HS-5 (cell line): ENCODE measurements around the gene SH3YL1.
A peak's percentile ranks its signal among the peaks of the same experiment; 100 is the strongest.

Experiments
- DNase-seq: peaks from one replicate; pipeline ENCODE4 v3.0.0-alpha.2; 2012; ENCODE audit warnings: low read depth

The SH3YL1 gene

GRCh38 chr2:281381-281780 is 17.5 kb upstream of the SH3YL1 start:
- no peak for DNase-seq

DNA sequence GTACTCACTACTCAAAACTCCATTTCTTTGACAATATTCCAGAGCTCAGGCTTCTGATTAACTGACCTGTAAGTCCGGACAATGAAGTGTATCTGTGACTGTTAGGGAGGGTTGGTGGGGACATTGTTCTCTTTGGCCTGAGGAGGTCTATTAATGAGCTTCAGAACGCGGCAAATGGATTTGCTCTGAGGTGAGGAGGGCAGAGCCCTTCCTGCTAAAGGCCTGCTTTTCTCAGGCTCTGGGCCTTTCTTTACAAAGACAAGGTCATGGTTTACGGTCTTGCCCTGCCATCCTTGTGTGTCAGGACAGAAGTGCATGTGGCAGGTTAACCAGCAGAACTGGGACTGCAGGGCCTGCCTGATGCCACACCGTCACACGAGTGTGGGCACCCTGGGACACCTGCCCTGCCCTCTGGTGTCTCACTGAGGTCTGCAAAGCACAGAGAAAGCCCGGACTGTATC is 16.8 kb upstream of the SH3YL1 start:
- no peak for DNase-seq

GRCh38 chr2:279956-280649 is 16.3 kb upstream of the SH3YL1 start:
- no peak for DNase-seq

DNA sequence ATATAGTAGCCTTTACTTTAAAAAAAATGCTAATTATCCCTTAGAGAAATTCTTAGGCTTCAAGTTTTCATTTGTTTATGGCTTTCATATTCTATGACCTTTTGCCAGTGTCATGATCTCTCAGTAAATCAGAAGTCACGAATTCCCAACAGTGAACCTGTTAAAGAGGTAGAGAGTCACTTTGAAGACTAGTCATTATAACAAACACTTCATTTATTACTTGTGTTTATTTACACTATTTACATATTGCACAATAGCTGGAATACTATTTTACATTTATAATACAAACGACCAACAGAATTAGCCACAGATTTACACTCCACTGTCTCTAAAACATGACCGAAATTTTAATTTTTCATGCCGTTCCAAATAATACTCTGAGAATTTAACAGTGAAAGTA is 15.5 kb upstream of the SH3YL1 start:
- DNase-seq: no peak

- DNase-seq: no peak
Measured at GRCh38 chr2:278927-279320, 15.1 kb upstream of the SH3YL1 start.

DNA sequence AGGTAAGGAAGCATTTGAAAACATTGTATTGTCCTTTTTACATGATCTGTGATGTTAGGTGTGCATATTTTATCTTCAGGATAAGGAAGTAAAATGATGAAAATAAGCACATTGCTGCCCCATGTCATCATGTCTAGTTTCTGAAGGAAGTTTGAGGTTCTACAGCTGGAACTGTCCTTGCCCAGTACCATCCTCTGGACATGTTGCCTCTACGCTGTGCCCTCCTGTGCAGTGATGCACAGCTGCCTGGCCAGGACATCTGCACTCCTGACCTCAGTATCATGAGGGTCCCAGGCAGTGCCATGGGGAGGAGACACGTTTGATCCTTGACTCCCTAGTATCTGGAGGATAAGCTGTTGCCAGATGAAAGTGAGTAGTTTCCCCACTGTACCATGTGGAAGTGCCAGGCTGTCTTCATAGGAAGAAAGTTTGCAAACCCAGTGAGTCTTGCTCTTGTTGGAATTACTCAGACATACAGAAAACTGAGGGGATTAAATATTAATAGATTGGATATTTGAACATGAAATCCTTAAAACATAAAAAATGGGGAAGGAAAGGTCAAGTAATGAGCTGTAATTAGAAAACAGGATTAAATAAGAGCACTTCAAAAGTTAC is 14.6 kb upstream of the SH3YL1 start:
- DNase-seq: no peak

DNA sequence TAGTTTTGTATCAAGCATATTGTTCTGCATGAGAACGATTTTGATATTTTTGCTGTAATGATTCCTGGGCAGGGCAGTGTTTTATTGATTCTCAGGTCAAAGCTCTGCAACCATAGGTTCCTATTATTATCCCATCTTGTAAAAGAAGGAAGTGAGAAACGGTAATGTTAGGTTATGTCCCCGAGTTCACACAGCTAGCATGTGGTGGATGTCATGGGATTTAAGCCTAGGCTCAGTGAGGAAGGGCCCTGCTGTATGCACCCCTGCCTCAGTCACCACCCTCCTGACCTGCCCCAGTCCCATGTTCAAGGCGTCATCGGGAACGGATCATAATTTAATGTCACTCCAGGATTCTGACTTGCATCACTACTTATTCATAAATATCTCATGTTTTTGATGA is 11.6 kb upstream of the SH3YL1 start:
- no peak for DNase-seq

- DNase-seq: no peak
Measured at GRCh38 chr2:274503-274902, 10.7 kb upstream of the SH3YL1 start.

GRCh38 chr2:273333-273732 is 9.5 kb upstream of the SH3YL1 start:
- DNase-seq: no peak

DNA sequence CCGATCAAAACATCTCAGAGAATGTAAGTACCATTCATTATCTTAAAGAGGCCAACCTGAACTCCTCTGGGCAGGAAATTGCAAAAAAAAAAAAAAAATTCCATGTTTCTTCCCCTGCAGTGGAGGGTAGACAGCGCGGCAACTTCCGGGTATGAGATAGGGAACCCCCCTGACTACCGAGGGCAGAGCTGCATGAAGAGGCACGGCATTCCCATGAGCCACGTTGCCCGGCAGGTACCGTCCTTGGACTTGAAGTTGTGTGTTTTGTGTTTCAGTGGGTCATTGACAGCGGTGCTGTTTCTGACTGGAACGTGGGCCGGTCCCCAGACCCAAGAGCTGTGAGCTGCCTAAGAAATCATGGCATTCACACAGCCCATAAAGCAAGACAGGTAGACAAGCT is 8.1 kb upstream of the SH3YL1 start:
- no peak for DNase-seq

DNA sequence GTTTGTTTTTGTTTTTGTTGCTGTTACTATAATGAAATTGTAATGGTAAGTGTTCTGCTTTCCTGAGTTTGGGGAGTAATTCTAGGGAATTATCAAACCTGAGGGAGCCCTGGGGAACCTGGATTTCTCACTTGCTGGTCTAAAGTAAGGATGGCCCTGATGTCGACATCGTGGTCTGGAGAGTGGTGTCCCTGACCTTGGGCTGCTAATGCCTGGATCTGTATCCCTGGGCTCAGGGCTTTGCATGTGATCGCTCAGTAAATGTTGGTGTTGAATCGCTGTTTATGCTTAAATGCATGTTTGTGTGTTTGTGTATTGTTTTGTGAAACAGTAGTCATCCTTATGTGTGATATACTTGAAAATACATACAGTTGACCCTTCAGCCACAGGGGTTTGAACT is 7.0 kb upstream of the SH3YL1 start:
- no peak for DNase-seq

- no peak for DNase-seq
Measured at GRCh38 chr2:269356-270030, 5.7 kb upstream of the SH3YL1 start.

GRCh38 chr2:268323-268722 is 4.5 kb upstream of the SH3YL1 start:
- DNase-seq: no peak

DNA sequence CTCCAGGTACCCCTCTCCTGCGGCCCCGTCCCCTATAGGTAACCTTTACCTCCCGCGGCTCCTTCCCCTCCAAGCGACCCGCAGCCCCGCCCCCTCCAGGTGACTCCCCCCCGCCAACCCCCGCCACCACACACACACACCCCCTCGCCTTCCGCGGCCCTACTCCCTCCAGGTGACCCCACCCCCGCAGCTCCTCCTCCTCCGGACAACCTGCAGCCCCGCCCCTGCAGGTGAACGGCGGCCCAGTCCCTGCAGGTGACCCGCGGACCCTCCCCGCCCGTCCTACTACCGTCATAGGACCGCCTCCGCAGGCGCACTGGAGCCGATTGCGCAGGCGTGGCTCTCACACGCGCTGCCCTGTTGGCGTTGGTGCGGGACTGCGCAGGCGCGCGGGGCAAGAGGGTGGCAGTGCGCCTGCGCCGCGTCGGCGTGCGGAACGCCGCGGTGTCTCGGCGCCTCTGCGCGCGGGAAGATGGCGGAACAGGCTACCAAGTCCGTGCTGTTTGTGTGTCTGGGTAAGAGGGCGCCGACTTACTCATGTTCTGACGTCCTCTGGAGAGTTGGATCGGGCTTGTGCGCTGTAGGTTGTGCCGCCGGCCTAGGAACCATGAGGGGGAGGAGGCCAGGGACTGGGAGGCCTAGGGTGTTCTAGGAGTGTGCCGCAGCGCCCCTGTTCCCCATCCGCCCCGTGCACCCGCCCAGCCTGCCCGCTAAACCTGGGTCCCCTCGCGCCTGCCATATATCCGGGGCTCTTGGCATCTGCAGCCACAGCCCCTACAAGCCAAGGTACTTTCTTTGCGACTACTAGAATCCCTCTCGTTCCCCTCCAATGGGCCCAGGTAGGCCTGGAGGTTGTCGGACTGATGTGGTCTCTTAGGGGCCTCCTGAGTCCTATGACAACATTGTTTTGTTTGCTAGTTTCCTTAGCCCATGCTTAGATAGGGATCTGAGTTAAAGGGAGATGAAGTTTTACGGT is 949 bp upstream of the SH3YL1 start, which contains the start of gene ACP1:
TSS of gene ACP1 (plus strand) at position 455 of the 976 bp plus-strand sequence. CDS start at position 473, 18 bp downstream.
- peak; percentile 69 for DNase-seq

- no peak for DNase-seq
Measured at GRCh38 chr2:263022-263738, 652 bp downstream of the SH3YL1 start.

DNA sequence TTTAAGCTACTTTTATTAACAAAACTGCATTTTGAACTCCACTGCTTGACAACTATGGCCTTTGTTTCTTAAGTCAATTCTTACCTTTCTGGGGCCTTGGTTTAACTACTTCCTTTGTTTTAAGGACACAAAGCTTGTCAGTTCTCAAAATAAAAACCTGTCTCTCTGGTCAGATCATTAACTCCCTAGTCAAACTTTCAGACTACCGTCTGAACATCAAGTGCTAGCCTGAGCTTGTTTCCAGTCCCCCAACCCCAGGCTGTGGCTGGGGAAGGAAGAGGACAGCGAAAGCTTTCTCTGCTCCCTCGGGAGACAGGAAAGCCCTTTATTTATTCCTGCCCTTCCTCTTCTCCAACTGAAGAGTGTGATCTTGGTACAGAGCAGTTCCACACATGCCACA is 1.7 kb downstream of the SH3YL1 start:
- DNase-seq: no peak

DNA sequence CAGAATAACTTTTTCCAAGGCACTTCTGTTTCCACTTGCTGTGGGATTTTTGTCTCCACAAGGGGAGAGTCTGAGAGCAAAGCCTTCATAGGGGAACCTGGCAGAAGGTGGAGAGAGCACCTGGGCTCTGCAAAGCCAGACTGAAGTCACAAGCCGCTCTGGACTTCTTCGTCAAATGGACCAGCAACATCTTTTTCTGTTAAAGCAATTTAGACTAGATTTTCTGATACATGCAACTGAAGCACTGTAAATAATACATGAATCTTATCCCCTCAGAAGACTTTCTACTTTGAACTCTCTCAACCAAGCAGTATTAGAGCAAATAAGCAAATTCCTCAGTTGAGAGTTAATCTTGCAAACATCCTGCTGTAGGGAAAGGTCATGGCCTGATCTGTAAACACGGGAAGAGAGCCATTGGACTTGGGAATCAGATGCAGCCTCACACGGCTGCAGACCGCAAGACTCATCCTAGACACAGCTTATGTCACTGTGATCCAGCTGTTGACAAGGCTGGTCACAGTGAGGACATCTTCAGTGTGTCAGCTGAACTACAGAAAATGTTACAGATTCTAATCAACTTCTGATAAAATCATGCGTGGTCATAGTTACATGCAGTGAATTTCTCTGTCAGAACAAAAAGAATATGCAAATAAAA is 3.2 kb downstream of the SH3YL1 start:
- DNase-seq: no peak

- DNase-seq: no peak
Measured at GRCh38 chr2:259789-260331, 4.0 kb downstream of the SH3YL1 start.

DNA sequence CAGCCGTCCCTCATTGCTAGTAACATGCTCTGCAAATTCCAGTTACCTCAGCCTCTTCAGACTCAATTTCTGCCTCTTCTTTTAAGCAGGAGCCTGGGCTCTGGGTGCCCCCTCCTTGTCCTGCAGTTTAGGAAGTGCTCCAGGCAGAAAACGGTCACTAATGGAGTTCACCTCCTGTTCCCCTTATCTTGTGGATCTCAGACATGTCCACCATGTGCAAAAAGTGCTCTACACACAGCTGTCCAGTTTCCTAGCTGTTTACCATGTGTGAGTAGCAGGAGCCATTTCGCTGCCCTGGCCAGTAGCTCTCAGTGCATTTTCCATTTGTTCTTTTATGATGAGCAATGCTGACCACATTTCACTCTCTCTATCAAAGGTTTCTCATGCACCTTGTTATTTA is 4.9 kb downstream of the SH3YL1 start:
- DNase-seq: no peak

- DNase-seq: no peak
Measured at GRCh38 chr2:257842-258241, 6.0 kb downstream of the SH3YL1 start.

GRCh38 chr2:257429-257828 is 6.4 kb downstream of the SH3YL1 start:
- DNase-seq: no peak
